Measurements from ENCODE around the gene GSG1L2. TPM values are rescaled to one million over a fixed set of nuclear protein-coding genes. Genes with fewer than 3 reads are reported as not detected.

The GSG1L2 gene
- total RNA-seq, 1 experiment from 2014 or later = not detected

GRCh38 chr17:9862220-9862619 lies 40.3 kb upstream of the GSG1L2 start:
- Mint-ChIP-seq H3K27ac (ENCODE audit: unreplicated experiment) (no peak overlapping the region), H3K36me3 (ENCODE audit: insufficient read depth, unreplicated experiment) (no peaks in the 10 kb centered on the region), H3K27me3 (ENCODE audit: unreplicated experiment) (no peaks in the 10 kb centered on the region), H3K4me1 (ENCODE audit: low read depth, unreplicated experiment) (no peaks in the 10 kb centered on the region), H3K9me3 (ENCODE audit: low read depth, unreplicated experiment) (peaks cover 4% of the 10 kb centered on the region), H3K4me3 (ENCODE audit: low read depth, unreplicated experiment) (no peak overlapping the region)
- intact Hi-C loops (cut with micrococcal nuclease; ENCODE audit: unreplicated experiment) = no loop called here
- CTCF ChIA-PET = no interaction called here
- no peak for DNase-seq
- TF ChIP-seq CTCF (IDR thresholded peaks at IDR 0.05; ENCODE audit: unreplicated experiment) = no peak
- BruUV-seq (replicated peaks) = no TSS peak

GRCh38 chr17:9860851-9861250 lies 39.0 kb upstream of the GSG1L2 start:
- Mint-ChIP-seq H3K27ac (ENCODE audit: unreplicated experiment) (no peak overlapping the region), H3K4me3 (ENCODE audit: low read depth, unreplicated experiment) (no peak overlapping the region), H3K4me1 (ENCODE audit: low read depth, unreplicated experiment) (no peaks in the 10 kb centered on the region), H3K36me3 (ENCODE audit: insufficient read depth, unreplicated experiment) (no peaks in the 10 kb centered on the region), H3K9me3 (ENCODE audit: low read depth, unreplicated experiment) (peaks cover 4% of the 10 kb centered on the region), H3K27me3 (ENCODE audit: unreplicated experiment) (no peaks in the 10 kb centered on the region)
- BruUV-seq (replicated peaks) = no TSS peak
- CTCF ChIA-PET = no interaction called here
- intact Hi-C loops (cut with micrococcal nuclease; ENCODE audit: unreplicated experiment) = no loop called here
- no peak for TF ChIP-seq CTCF (IDR thresholded peaks at IDR 0.05; ENCODE audit: unreplicated experiment)
- no peak for DNase-seq

DNA sequence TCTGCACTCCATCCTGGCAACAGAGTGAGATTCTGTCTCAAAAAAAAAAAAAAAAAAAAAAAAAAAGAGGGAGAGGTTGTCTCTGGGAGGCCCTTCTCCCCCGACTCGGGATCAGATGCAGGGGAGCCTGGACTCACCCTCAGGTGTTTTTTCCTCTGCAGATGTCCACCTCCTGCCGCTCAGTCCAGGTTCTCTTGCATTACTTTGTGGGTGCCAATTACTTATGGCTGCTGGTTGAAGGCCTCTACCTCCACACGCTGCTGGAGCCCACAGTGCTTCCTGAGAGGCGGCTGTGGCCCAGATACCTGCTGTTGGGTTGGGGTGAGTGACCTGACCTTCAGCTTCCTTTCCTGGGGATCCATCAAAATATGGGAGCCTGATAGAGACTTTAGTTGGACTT lies 37.9 kb upstream of the GSG1L2 start:
- Mint-ChIP-seq H3K36me3 (ENCODE audit: insufficient read depth, unreplicated experiment) (no peaks in the 10 kb centered on the region), H3K4me3 (ENCODE audit: low read depth, unreplicated experiment) (no peak overlapping the region), H3K4me1 (ENCODE audit: low read depth, unreplicated experiment) (no peaks in the 10 kb centered on the region), H3K27me3 (ENCODE audit: unreplicated experiment) (no peaks in the 10 kb centered on the region), H3K9me3 (ENCODE audit: low read depth, unreplicated experiment) (no peaks in the 10 kb centered on the region), H3K27ac (ENCODE audit: unreplicated experiment) (no peak overlapping the region)
- DNase-seq = no peak
- intact Hi-C loops (cut with micrococcal nuclease; ENCODE audit: unreplicated experiment) = no loop called here
- BruUV-seq (replicated peaks) = no TSS peak
- no peak for TF ChIP-seq CTCF (IDR thresholded peaks at IDR 0.05; ENCODE audit: unreplicated experiment)
- CTCF ChIA-PET = interaction anchor here (0.6 kb wide), 1 partner anchor 83 kb away, joined by 5 read pairs; no protein-coding TSS in a partner anchor

DNA sequence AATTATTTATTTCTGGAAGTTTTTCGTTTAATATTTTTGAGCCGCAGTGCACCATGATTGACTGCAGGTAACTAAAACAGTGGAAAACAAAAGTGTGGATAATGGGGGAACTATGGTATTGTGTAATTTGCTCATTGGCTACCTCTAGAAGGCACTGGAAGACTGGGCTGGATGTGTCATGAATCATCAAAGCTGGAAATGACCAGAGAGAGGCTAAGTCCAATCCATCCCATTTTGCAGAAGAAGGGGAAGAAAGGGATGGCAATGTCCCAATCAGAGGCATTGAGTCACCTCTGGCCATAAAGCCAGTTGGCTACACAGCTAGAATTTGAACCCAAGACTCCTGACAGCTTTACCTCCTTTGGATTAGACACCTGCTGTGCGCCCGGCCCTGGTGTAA lies 33.2 kb upstream of the GSG1L2 start:
- H3K27me3 Mint-ChIP-seq (ENCODE audit: unreplicated experiment) = no peaks in the 10 kb centered on the region
- H3K9me3 Mint-ChIP-seq (ENCODE audit: low read depth, unreplicated experiment) = no peaks in the 10 kb centered on the region
- TF ChIP-seq CTCF (IDR thresholded peaks at IDR 0.05; ENCODE audit: unreplicated experiment) = no peak
- H3K4me3 Mint-ChIP-seq (ENCODE audit: low read depth, unreplicated experiment) = no peak overlapping the region
- no TSS peak for BruUV-seq (replicated peaks)
- no peak for DNase-seq
- H3K27ac Mint-ChIP-seq (ENCODE audit: unreplicated experiment) = no peak overlapping the region
- CTCF ChIA-PET = no interaction called here
- no peaks in the 10 kb centered on the region for H3K36me3 Mint-ChIP-seq (ENCODE audit: insufficient read depth, unreplicated experiment)
- intact Hi-C loops (cut with micrococcal nuclease; ENCODE audit: unreplicated experiment) = no loop called here
- no peaks in the 10 kb centered on the region for H3K4me1 Mint-ChIP-seq (ENCODE audit: low read depth, unreplicated experiment)

DNA sequence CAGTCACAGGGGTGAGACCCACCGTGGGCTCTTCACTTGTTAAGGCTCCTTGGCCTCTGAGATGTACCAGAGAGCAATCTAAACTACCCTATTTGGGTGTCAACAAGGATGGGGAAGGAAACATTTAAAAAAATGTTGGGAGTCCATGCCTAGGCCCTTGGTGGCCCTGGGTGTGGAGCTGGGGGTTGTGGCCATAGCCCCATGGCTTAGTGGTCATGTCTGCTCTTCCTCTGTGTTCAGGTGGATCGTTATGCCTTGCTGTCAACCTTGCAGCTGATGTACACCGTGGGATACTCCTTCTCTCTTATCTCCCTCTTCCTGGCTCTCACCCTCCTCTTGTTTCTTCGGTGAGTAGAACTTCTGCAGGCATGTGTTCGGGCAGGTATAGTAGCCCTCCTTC lies 32.4 kb upstream of the GSG1L2 start:
- TF ChIP-seq CTCF (IDR thresholded peaks at IDR 0.05; ENCODE audit: unreplicated experiment) = no peak

More for the DNA sequence above, 32.4 kb upstream of the GSG1L2 start:
- DNase-seq = no peak
- no TSS peak for BruUV-seq (replicated peaks)
- no peak overlapping the region for H3K4me3 Mint-ChIP-seq (ENCODE audit: low read depth, unreplicated experiment)
- H3K4me1 Mint-ChIP-seq (ENCODE audit: low read depth, unreplicated experiment) = no peaks in the 10 kb centered on the region
- H3K9me3 Mint-ChIP-seq (ENCODE audit: low read depth, unreplicated experiment) = no peaks in the 10 kb centered on the region
- no peaks in the 10 kb centered on the region for H3K36me3 Mint-ChIP-seq (ENCODE audit: insufficient read depth, unreplicated experiment)
- CTCF ChIA-PET = no interaction called here
- H3K27me3 Mint-ChIP-seq (ENCODE audit: unreplicated experiment) = no peaks in the 10 kb centered on the region
- intact Hi-C loops (cut with micrococcal nuclease; ENCODE audit: unreplicated experiment) = no loop called here
- no peak overlapping the region for H3K27ac Mint-ChIP-seq (ENCODE audit: unreplicated experiment)

Data from Calu3 (cell line).